Left ventricle myocardium inferior (tissue), 1 donor: Measurements from ENCODE around the gene TCEAL4. TPM values are rescaled to one million over a fixed set of nuclear protein-coding genes. Genes with fewer than 3 reads are reported as not detected.

Experiments
- DNase-seq: peaks from one replicate; pipeline ENCODE4 v3.0.0-alpha.2; 2020
- H3K27ac ChIP-seq: fragments of 200-600 bp; replicated peaks from 2 replicates; pipeline ENCODE4 v1.8.0; 2021
- H3K27me3 ChIP-seq: fragments of 200-600 bp; 2 replicates; pipeline ENCODE4 v1.8.0; 2021; ENCODE audit warnings: low read depth
- H3K36me3 ChIP-seq: fragments of 200-600 bp; 2 replicates; pipeline ENCODE4 v1.8.0; 2021
- H3K4me1 ChIP-seq: fragments of 200-600 bp; 2 replicates; pipeline ENCODE4 v1.8.0; 2021
- H3K4me3 ChIP-seq: fragments of 200-600 bp; 2 replicates; pipeline ENCODE4 v1.8.0; 2021; ENCODE audit warnings: mild to moderate bottlenecking, moderate library complexity
- H3K9me3 ChIP-seq: fragments of 200-600 bp; replicated peaks from 2 replicates; pipeline ENCODE4 v1.8.0; 2021
- CTCF ChIP-seq: fragments of 200-600 bp; IDR thresholded peaks from 2 replicates; pipeline ENCODE4 v1.8.0; 2021; ENCODE audit warnings: antibody characterized with exemption, mild to moderate bottlenecking, borderline replicate concordance
- intact Hi-C: fragments of 100-400 bp; cut with micrococcal nuclease; formaldehyde crosslinking; loops from one replicate; pipeline ENCODE4 v1.11.0; 2022
- long read RNA-seq: library from polyadenylated mRNA; unstranded; transcript quantifications from one replicate; pipeline ENCODE4 v2.0.0, GENCODE V29; 2021
- total RNA-seq: library from RNA; stranded (reverse); fragmentation: NEBNext Ultra II Directional; extraction: Animal tissue kit (Norgen Biotek cat#: 25700); gene quantifications from one replicate; pipeline ENCODE4 v1.2.1, GENCODE V29; 2021
- donor health status: DM: no; HTN: yes; CAD: no; lungs with severe emphysema.

Gene TCEAL4
- 60.4 TPM for total RNA-seq
- long read RNA-seq, transcript TCEAL4-212 (3 exons, 1,008 nt) = minor isoform, 5 of 67 reads
- long read RNA-seq, transcript TCEAL4-208 (3 exons, 1,273 nt) = major isoform, 55 of 67 reads
- long read RNA-seq, partial matches to known transcripts = 0 of 67 reads
- long read RNA-seq, other reads (novel, unspliced or antisense) = 4 of 67 reads

DNA sequence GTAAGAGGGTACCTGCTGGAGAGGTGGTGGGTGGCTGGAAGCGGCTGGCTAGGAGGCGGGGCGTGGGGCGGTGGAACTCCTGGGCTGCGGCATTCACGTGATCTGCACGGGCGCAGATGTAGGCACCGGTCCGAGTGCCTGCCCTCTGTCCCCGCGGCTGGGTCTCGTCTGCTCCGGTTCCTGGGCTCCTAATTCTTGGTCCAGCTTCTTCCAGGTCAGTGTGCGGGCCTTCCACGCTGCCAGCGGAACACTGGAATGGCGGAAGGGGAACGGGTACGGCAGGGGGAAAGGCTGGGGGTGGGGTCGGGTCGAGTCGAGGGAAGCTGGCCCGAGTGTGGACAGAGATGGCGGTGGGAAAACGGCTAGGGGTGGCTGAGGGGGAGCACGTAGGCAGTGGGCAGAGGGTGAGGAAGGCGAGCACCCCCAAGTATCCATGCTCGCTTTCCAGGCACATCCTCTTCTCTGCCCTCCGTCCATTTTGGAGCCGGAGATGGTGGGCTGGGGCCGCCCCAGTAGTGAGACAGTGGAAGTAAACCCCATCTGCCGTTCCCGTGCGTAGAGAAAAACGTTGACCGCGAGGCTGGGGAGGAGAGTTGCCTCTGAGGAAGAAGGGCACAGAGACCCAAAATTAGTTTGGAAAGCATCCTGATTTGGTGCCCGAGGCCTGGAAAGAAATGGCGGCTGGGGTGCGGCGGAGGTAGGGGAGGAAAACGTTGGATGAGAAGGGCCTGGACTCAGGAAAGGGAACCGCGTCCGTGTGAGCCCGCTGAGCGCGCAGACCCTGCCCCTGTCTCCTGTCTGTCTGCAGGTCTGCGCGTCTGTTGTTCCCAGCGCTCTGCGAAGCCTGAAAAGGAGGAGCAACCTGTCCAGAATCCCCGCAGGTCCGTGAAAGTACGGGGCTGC lies at the start of gene TCEAL4:
TCEAL4 (plus strand) TSS at position 105 of the 903 bp plus-strand sequence. CDS start 1,161 bp downstream, outside the sequence.
- intact Hi-C loops = no loop called here
- Histone ChIP-seq H3K4me1 (peaks cover 19% of the 10 kb centered on the region), H3K27ac (peak within 1 kb of the TSS; percentile 87), H3K36me3 (no peaks in the 10 kb centered on the region), H3K4me3 (peak within 1 kb of the TSS; percentile 76), H3K27me3 (no peaks in the 10 kb centered on the region), H3K9me3 (no peaks in the 10 kb centered on the region)
- DNase-seq = peak; percentile 56
- TF ChIP-seq CTCF = no peak

- Histone ChIP-seq H3K27me3 (no peaks in the 10 kb centered on the region), H3K4me3 (no peak overlapping the region), H3K27ac (no peak overlapping the region), H3K4me1 (no peaks in the 10 kb centered on the region), H3K36me3 (no peaks in the 10 kb centered on the region), H3K9me3 (no peaks in the 10 kb centered on the region)
- TF ChIP-seq CTCF = no peak
- intact Hi-C loops = no loop called here
- no peak for DNase-seq
These were observed 49.2 kb upstream of the TCEAL4 start for GRCh38 chrX:103536071-103536470.

- intact Hi-C loops = no loop called here
- no peak overlapping the region for H3K4me3 ChIP-seq
- no peak overlapping the region for H3K27ac ChIP-seq
- DNase-seq = no peak
- no peaks in the 10 kb centered on the region for H3K4me1 ChIP-seq
- no peaks in the 10 kb centered on the region for H3K9me3 ChIP-seq
- H3K36me3 ChIP-seq = no peaks in the 10 kb centered on the region
- no peaks in the 10 kb centered on the region for H3K27me3 ChIP-seq
- no peak for TF ChIP-seq CTCF
These were observed 48.6 kb upstream of the TCEAL4 start for GRCh38 chrX:103536732-103537131.

- DNase-seq = no peak
- no peak overlapping the region for H3K4me3 ChIP-seq
- TF ChIP-seq CTCF = no peak
- H3K36me3 ChIP-seq = no peaks in the 10 kb centered on the region
- no peak overlapping the region for H3K27ac ChIP-seq
- no peaks in the 10 kb centered on the region for H3K4me1 ChIP-seq
- no peaks in the 10 kb centered on the region for H3K9me3 ChIP-seq
- intact Hi-C loops = no loop called here
- H3K27me3 ChIP-seq = no peaks in the 10 kb centered on the region
These were observed 47.4 kb upstream of the TCEAL4 start for GRCh38 chrX:103537871-103538387.

GRCh38 chrX:103538728-103539127 lies 46.6 kb upstream of the TCEAL4 start:
- H3K4me3 ChIP-seq = no peak overlapping the region
- H3K36me3 ChIP-seq = no peaks in the 10 kb centered on the region
- no peaks in the 10 kb centered on the region for H3K4me1 ChIP-seq
- no peak for TF ChIP-seq CTCF
- H3K27me3 ChIP-seq = no peaks in the 10 kb centered on the region
- no peak for DNase-seq
- no peak overlapping the region for H3K27ac ChIP-seq
- no peaks in the 10 kb centered on the region for H3K9me3 ChIP-seq
- intact Hi-C loops = no loop called here
